ENCODE data around the gene CPT1C. TPM values are rescaled to one million over a fixed set of nuclear protein-coding genes. Genes with fewer than 3 reads are reported as not detected.
A peak's percentile ranks its signal among the peaks of the same experiment; 100 is the strongest.

Gene CPT1C
- total RNA-seq, 2 experiments from 2014 or later, result 0.86 to 0.95 TPM

DNA sequence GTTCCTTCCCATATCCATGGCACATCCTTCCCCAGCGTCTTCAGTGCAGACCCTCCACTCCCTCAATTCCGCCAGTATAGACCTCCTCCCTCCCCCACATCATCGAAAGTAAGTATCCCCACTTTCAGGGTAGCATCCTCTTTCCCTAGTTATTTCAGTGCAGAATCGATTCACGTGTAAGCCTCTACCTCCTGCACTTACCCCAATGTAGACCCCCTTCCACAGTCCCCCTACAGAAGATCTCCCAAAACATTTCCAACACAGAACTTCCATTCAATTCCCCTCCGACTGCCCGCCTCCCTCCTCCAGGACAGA lies 25.9 kb upstream of the CPT1C start:
- Histone ChIP-seq H2AFZ (ENCODE audit: low read length) (peak overlapping the region; percentile 60; the same call in 1 of the 2 replicates), H3K27ac (ENCODE audit: low read depth, low read length, poor library complexity, severe bottlenecking) (peak overlapping the region; percentile 89), H3K9me2 (ENCODE audit: insufficient read depth, low read length) (no peaks in the 10 kb centered on the region), H3K79me2 (ENCODE audit: insufficient read depth, low read depth, low read length) (peaks cover 34% of the 10 kb centered on the region), H4K20me1 (ENCODE audit: insufficient read depth, low read length) (no peaks in the 10 kb centered on the region), H3K4me1 (ENCODE audit: insufficient read depth, low read length, poor library complexity, severe bottlenecking) (peaks cover 17% of the 10 kb centered on the region), H3K9me3 (ENCODE audit: low read length) (no peaks in the 10 kb centered on the region), H3K36me3 (ENCODE audit: insufficient read depth, low read length) (peaks cover 44% of the 10 kb centered on the region), H3K4me2 (ENCODE audit: low read length) (peak overlapping the region; percentile 87), H3K4me3 (ENCODE audit: low read depth, low read length, poor library complexity, severe bottlenecking) (peak overlapping the region; percentile 90)
- no peak for DNase-seq (ENCODE audit: low spot score)
- BruUV-seq (replicated peaks), result no TSS peak
- TF ChIP-seq, protein P1, sequence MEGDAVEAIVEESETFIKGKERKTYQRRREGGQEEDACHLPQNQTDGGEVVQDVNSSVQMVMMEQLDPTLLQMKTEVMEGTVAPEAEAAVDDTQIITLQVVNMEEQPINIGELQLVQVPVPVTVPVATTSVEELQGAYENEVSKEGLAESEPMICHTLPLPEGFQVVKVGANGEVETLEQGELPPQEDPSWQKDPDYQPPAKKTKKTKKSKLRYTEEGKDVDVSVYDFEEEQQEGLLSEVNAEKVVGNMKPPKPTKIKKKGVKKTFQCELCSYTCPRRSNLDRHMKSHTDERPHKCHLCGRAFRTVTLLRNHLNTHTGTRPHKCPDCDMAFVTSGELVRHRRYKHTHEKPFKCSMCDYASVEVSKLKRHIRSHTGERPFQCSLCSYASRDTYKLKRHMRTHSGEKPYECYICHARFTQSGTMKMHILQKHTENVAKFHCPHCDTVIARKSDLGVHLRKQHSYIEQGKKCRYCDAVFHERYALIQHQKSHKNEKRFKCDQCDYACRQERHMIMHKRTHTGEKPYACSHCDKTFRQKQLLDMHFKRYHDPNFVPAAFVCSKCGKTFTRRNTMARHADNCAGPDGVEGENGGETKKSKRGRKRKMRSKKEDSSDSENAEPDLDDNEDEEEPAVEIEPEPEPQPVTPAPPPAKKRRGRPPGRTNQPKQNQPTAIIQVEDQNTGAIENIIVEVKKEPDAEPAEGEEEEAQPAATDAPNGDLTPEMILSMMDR (conservative IDR thresholded peaks at IDR 0.05; ENCODE audit: low read length), result no peak
- no peak for TF ChIP-seq EZH2phosphoT487 (IDR thresholded peaks at IDR 0.05; ENCODE audit: borderline replicate concordance, low read depth, low read length)
- intact Hi-C loops (cut with micrococcal nuclease; ENCODE audit: unreplicated experiment), result no loop called here
- ChIA-PET POLR2A (interaction anchor here (0.6 to 2.2 kb wide), 5 partner anchors 10 to 76 kb away, joined by 3 to 8 read pairs (median 4); partner anchors contain the start of genes RRAS and SCAF1), CTCF (ENCODE audit: unreplicated experiment) (no interaction called here)

DNA sequence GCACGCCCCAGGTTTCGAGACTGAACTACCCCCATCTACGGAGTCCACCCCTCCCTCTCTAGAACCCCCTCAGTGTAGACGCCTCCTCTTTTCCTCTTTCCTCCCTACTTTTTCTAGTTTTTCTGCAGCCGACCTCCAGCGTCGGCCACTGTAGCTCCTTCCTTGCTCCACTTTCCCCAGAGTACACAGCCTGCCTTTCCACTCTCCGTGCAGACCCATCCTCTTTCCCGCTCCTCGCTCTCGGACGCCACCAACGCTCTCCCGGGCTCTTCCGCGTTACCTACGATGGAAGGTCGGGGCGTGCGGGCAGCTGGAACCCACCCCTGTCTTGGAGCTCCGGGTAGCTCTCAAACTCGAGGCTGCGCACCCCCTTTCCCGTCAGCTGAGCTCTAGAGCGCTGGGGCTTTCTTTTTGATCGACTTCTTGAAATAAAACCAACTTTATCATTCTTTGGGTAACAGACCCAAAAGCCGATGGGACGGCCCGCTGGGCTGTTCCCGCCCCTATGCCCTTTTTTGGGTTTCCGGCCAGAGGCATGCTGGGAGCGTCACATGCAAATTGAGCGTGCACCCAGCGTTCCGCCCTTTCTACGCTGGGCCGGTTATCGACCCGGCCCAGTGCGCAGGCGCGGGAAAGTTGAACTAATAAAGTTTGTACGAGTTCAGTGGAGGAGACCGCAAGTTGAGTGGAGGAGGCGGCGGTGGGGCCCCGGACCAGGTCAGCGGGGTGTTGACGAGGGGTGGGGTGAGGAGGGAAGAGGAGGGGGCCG lies 25.4 kb upstream of the CPT1C start, which contains the start of the genes BCL2L12 and IRF3:
Gene BCL2L12, plus strand, starts transcription at position 583 of the 769 bp plus-strand sequence. CDS start 760 bp downstream, outside the sequence.
Gene IRF3, minus strand, starts transcription at position 507 of the 769 bp plus-strand sequence. CDS start 1,019 bp downstream, outside the sequence.
- DNase-seq (ENCODE audit: low spot score), result peak; percentile 98
- BruUV-seq (replicated peaks), result TSS peak; percentile 68
- Histone ChIP-seq H3K36me3 (ENCODE audit: insufficient read depth, low read length) (peaks cover 44% of the 10 kb centered on the region), H2AFZ (ENCODE audit: low read length) (peak within 1 kb of the TSS; percentile 60), H3K9me3 (ENCODE audit: low read length) (no peaks in the 10 kb centered on the region), H4K20me1 (ENCODE audit: insufficient read depth, low read length) (no peaks in the 10 kb centered on the region), H3K4me1 (ENCODE audit: insufficient read depth, low read length, poor library complexity, severe bottlenecking) (peaks cover 17% of the 10 kb centered on the region), H3K79me2 (ENCODE audit: insufficient read depth, low read depth, low read length) (peaks cover 34% of the 10 kb centered on the region), H3K27ac (ENCODE audit: low read depth, low read length, poor library complexity, severe bottlenecking) (peak within 1 kb of the TSS; percentile 89), H3K9me2 (ENCODE audit: insufficient read depth, low read length) (no peaks in the 10 kb centered on the region), H3K4me3 (ENCODE audit: low read depth, low read length, poor library complexity, severe bottlenecking) (peak within 1 kb of the TSS; percentile 90), H3K4me2 (ENCODE audit: low read length) (peak within 1 kb of the TSS; percentile 98)
- TF ChIP-seq, protein P1 (conservative IDR thresholded peaks at IDR 0.05; ENCODE audit: low read length), result no peak
- no peak for TF ChIP-seq EZH2phosphoT487 (IDR thresholded peaks at IDR 0.05; ENCODE audit: borderline replicate concordance, low read depth, low read length)
- intact Hi-C loops (cut with micrococcal nuclease; ENCODE audit: unreplicated experiment), result no loop called here
- POLR2A ChIA-PET, result interaction anchor here (0.6 to 2.2 kb wide), 5 partner anchors 10 to 501 kb away, joined by 3 to 8 read pairs (median 4); partner anchors contain the start of genes RRAS and SCAF1
- CTCF ChIA-PET (ENCODE audit: unreplicated experiment), result no interaction called here

DNA sequence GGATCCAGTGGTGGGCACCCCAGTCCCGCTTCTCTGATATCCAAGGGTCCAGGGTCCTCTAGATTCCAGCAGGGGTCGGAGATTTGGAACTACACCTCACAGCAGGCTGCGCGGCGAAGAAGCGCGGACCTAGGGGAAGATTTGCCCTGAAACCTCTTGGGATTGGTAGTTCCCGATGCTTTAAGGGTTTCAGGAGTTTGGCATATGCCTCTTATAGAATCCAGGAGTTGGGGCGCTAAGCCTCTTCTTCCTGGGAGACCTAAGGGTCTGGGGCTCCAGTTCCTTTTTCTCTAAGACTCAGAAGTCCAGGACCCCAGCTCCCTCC lies 24.8 kb upstream of the CPT1C start:
- Histone ChIP-seq H4K20me1 (ENCODE audit: insufficient read depth, low read length) (no peaks in the 10 kb centered on the region), H3K4me3 (ENCODE audit: low read depth, low read length, poor library complexity, severe bottlenecking) (peak overlapping the region; percentile 90), H3K36me3 (ENCODE audit: insufficient read depth, low read length) (peaks cover 41% of the 10 kb centered on the region), H3K4me1 (ENCODE audit: insufficient read depth, low read length, poor library complexity, severe bottlenecking) (peaks cover 17% of the 10 kb centered on the region), H3K9me3 (ENCODE audit: low read length) (no peaks in the 10 kb centered on the region), H3K79me2 (ENCODE audit: insufficient read depth, low read depth, low read length) (peaks cover 34% of the 10 kb centered on the region), H3K4me2 (ENCODE audit: low read length) (peak overlapping the region; percentile 98), H3K9me2 (ENCODE audit: insufficient read depth, low read length) (no peaks in the 10 kb centered on the region), H2AFZ (ENCODE audit: low read length) (0 out of 2 replicates have a peak overlapping the region, but pooled peaks have one; percentile 25), H3K27ac (ENCODE audit: low read depth, low read length, poor library complexity, severe bottlenecking) (peak overlapping the region; percentile 89)
- DNase-seq (ENCODE audit: low spot score), result no peak
- BruUV-seq (replicated peaks), result TSS peak; percentile 51
- intact Hi-C loops (cut with micrococcal nuclease; ENCODE audit: unreplicated experiment), result no loop called here
- TF ChIP-seq, protein P1 (conservative IDR thresholded peaks at IDR 0.05; ENCODE audit: low read length), result no peak
- TF ChIP-seq EZH2phosphoT487 (IDR thresholded peaks at IDR 0.05; ENCODE audit: borderline replicate concordance, low read depth, low read length), result no peak
- ChIA-PET CTCF (ENCODE audit: unreplicated experiment) (no interaction called here), POLR2A (interaction anchor here (0.6 to 2.2 kb wide), 3 partner anchors 9 to 500 kb away, joined by 4 to 8 read pairs (median 4); partner anchors contain the start of gene SCAF1)

Data from OCI-LY7 (cell line).